Ramos (cell line): ENCODE results near the gene CPOX.
"Not testable (repeated sequence)": the region's sequence is repeated elsewhere in the genome, so short reads cannot be mapped to it uniquely, and the experiment has no call there.

Source experiments
- in situ Hi-C: fragments of 300-500 bp; cut with MboI; formaldehyde crosslinking; loops from one replicate; pipeline ENCODE4 v1.14.3; 2022; ENCODE audit warnings: low sequenced_read_pairs; ENCODE audit not compliant: unreplicated experiment

The CPOX gene

DNA sequence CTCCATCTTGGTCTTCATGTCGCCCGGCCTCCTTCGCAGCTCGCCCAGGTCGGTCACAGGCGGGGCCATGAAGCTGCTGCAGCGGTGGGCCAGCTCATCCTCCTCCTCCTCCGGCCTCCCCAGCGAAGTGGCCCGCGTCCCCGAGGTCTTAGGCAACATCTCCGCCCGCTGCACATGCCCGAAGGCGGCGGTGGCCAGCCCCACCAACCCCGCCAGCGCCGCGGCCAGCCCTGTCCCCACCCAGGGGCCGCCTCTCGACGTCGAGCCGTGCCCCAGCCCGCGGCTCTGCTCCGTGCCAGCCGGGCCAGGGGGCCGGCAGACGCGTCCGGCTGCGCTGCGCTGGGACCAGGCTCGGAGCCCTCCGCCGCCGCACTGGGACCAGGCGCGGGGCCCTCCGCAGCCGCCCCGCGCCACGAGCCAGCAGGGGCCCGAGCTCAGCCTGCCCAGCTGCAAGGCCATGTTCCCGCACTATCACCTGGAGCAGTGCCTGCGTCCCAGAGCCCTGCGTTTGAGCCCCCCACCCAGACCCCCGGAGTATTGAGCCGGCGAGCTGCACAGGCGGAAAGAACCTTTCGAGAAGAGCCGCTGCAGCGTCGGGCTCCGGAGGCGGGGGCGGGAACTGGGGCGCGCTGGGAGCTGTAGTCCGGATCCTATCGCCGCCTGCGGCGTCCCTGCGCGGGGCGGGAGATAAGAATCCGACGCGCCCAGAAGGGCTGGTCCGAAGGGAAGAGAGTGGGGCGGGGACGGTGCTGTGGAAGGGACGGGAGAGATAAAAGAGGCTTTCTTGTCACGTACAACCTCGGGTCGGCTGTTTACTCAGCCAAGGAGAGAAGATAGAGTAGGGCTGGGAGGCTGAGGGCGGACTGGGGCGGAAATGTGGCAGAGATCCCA lies at the start of gene CPOX:
CPOX (minus strand) TSS at position 566 of the 891 bp plus-strand sequence; CDS start at position 459, 107 bp downstream.
- in situ Hi-C loops = loop anchor here (25.0 kb wide), 2 partner anchors 419 to 556 kb away; partner anchors contain the start of gene GABRR3

- in situ Hi-C loops = not testable (repeated sequence)
Observed at GRCh38 chr3:98642769-98643168, 49.4 kb upstream of the CPOX start.

DNA sequence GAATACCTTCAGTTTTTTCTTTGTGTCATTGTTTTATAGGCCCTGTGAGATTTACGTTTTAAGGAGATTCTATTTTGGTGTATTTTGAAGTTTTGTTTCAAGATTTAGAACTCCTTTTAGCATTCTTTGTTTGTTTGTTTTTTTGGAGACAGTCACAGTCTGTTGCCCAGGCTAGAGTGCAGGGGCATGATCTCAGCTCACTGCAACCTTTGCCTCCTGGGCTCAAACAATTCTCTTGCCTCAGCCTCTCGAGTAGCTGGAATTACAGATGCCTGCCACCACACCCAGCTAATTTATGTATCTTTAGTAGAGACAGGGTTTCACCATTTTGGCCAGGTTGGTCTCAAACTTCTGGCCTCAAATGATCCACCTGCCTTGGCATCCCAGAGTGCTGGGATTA lies 48.3 kb upstream of the CPOX start:
- in situ Hi-C loops = not testable (repeated sequence)

GRCh38 chr3:98638515-98638914 lies 45.1 kb upstream of the CPOX start:
- in situ Hi-C loops = not testable (repeated sequence)

DNA sequence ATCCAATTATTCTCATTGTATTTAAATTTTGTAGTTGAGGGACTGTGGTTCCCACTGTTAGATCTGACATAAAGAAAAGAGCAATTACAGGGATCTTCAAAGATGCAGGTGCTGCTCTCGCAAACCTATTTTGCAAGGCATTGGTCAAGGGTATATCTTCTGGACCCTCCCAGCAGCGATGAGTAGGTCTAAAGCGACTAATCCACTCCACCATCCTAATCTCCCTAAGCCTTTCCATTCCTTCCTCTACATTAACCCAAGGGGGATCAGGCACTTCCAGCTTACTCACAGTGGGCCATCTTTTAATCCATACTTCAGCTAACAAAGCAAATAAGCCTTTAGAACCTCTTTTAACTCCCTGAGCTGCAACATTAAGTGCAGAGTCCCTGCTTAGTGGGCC lies 37.0 kb upstream of the CPOX start:
- in situ Hi-C loops = no loop called here

GRCh38 chr3:98628317-98628716 lies 34.9 kb upstream of the CPOX start:
- in situ Hi-C loops = no loop called here

DNA sequence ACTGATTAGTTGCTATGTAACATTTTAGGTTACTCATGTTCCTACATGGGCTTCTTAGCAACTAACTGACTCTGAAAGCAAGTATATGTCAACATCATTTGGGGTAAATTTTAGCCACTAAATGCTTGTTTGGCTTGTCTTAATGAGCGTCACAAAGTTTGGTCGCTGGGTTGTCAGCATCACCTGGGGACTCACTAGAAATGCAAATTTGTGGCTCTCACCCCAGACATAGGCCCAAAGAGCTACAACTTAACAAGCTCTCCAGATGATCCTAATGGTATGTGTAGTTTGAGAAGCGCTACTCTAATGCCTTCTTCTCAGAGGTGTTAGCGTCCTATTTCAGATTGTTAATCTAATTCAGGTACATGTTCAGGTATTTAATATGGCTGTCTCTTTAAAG lies 32.7 kb upstream of the CPOX start:
- in situ Hi-C loops = no loop called here

DNA sequence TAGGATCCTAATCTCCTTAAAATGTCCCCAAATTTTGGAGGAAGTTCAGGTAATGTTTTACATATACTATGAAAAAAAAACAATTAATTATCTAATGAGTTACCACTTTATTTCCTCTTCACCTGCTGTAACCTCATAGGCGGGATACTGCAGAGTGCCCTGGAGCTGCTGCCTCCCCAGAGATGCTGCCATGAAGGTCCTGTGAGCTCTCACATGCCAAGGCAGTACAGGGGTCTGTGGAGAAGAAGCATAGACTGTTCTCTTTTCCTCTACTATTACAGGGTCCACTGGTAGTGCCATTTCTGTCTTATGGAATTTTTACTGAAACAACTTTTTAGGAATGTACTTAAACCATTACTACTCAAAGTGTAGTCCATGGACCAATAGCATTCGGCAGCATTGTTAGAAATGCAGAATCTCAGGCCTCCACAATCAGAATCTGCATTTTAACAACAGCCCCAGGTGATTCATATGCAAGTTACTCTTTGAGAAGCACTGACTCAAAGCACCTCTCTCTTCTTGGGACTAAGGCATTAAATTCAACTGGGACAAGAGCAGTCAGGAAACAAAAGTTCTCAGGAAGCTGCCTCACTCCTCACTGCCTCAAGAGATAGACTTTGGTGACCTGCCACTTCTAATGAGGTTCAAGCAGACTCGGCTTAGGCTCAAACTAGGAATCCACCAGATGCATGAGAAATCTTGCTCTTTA lies 30.3 kb upstream of the CPOX start:
- in situ Hi-C loops = no loop called here

DNA sequence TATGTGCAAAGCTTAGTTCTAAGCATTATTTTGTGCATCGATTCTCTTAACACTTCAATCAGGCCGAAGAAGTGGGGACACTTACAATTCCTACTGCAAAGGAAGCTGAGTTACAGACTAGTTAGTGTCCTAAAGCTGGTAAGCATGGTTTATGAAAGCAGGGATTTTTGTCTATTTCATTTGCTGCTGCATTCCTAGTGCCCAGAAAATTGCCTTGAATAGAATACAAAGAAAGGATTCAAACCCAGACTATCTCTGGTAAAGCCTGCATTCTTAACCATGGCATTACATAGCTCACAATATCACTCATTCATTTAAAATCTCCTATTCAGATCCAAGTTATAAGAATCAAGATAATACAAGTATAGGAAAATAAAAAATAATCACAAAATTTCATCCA lies 24.4 kb upstream of the CPOX start:
- in situ Hi-C loops = no loop called here

- in situ Hi-C loops = no loop called here
Observed at GRCh38 chr3:98613616-98614015, 20.2 kb upstream of the CPOX start.

DNA sequence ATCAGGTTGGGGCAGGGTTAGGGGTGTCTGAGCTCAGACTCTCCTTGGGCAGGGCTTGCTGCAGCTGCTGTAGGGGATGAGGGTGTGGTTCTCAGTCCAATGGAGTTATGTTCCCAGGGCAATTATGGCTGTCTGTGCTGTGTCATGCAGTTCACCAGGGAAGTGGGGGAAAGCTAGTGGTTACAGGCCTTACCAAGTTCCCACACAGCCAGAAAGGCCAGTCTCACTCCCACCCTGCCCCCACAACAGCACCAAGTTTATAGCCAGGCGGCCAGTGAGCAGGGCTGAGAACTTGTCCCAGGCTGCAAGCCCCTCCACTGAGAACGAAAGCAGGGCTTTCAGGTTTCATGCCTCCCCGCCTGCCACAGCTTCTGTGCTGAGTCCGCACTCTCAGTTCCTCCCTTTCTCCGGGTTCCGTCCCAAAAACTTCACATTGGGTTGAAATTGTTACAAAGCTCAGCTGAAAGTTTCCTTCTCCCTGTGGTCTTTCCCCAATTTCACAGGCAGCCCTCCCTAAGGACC lies 19.6 kb upstream of the CPOX start:
- in situ Hi-C loops = no loop called here

DNA sequence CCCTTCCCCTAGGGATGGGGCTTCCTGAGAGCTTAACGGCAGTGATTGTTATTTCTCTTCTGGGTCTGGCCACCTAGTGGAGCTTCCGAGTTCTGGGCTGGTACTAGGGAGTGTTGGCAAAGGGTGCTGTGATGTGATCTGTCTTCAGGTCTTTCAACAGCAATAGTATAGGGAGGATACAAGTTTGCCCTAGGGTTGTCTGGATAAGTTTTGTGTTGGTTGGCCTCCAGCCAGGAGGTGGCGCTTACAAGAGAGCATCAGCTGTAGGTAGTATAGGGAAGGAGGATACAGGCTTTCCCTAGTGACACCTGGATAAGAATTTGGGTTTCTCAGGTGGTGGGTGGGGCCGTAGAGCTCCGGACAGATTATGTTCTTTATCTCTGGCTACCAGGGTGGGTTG lies 19.2 kb upstream of the CPOX start:
- in situ Hi-C loops = no loop called here

- in situ Hi-C loops = no loop called here
Observed at GRCh38 chr3:98608029-98608428, 14.6 kb upstream of the CPOX start.

DNA sequence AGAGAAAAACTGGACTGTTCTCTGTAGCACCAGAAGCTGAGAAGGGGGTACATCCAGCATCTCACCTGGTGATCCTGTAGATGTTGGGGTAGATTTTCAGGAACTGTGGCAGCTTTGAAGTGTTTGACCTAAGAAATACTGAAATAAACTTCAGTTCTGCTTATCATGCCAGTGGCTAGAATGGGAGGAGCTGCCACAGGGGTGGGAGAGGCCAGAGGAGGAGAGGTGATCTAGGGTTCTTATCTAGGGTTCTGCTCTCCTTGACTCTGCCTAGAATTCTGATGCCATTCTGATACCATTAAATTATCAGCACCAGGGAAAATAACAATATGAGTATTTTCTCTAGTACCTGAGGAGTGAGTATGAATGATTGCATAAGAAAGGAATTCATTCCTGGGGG lies 10.2 kb upstream of the CPOX start:
- in situ Hi-C loops = no loop called here

- in situ Hi-C loops = no loop called here
Observed at GRCh38 chr3:98602078-98602678, 8.8 kb upstream of the CPOX start.

GRCh38 chr3:98601180-98601579 lies 7.8 kb upstream of the CPOX start:
- in situ Hi-C loops = no loop called here

- in situ Hi-C loops = no loop called here
Observed at GRCh38 chr3:98600412-98601095, 7.1 kb upstream of the CPOX start.

- in situ Hi-C loops = loop anchor here (5.0 to 25.0 kb wide), 3 partner anchors 217 to 563 kb away; partner anchors contain the start of gene GABRR3
Observed at GRCh38 chr3:98599647-98600411, 6.4 kb upstream of the CPOX start.

DNA sequence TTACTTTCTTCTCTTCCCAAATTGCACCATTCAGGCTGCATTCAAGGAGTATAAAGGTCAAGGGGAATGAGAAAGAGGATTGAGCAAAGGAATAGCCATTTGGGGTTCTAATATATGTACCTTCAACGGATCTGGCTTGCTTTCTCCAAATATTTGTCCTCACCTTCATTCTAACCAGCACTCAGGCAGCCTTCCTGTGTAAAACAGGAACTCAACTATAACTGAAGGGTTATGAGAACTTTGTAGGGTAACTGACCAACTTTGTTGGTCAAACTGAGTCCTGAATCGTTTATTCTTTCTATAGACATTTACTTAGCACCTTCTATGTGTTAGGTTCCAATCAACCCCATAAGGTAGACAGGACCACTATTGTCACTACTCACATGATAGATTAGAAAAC lies 5.1 kb upstream of the CPOX start:
- in situ Hi-C loops = loop anchor here (5.0 to 25.0 kb wide), 3 partner anchors 219 to 561 kb away; partner anchors contain the start of gene GABRR3
